HG02840 (cell line): Measurements from ENCODE around the gene TTLL5.

ENCODE experiments used
- ATAC-seq: cut with Tn5 transposase; IDR thresholded peaks from one replicate; pipeline ENCODE4 v1.9.1; 2021; ENCODE audit warnings: mild to moderate bottlenecking, moderate library complexity, moderate number of reproducible peaks; ENCODE audit not compliant: unreplicated experiment, low FRiP score

Gene TTLL5

GRCh38 chr14:75727124-75727523, 66.1 kb downstream of the TTLL5 start:
- ATAC-seq: no peak

GRCh38 chr14:75732888-75733287, 71.8 kb downstream of the TTLL5 start:
- ATAC-seq: no peak

- ATAC-seq: no peak
Observed at GRCh38 chr14:75734854-75735253, 73.8 kb downstream of the TTLL5 start.

GRCh38 chr14:75736845-75737485, 75.9 kb downstream of the TTLL5 start:
- no peak for ATAC-seq

GRCh38 chr14:75738192-75738591, 77.1 kb downstream of the TTLL5 start:
- no peak for ATAC-seq

- ATAC-seq: no peak
Observed at GRCh38 chr14:75742867-75743266, 81.8 kb downstream of the TTLL5 start.

GRCh38 chr14:75747899-75748298, 86.9 kb downstream of the TTLL5 start:
- no peak for ATAC-seq

- no peak for ATAC-seq
Observed at GRCh38 chr14:75748336-75748735, 87.3 kb downstream of the TTLL5 start.

GRCh38 chr14:75751296-75751695, 90.2 kb downstream of the TTLL5 start:
- ATAC-seq: no peak

GRCh38 chr14:75752086-75752485, 91.0 kb downstream of the TTLL5 start:
- ATAC-seq: no peak

GRCh38 chr14:75752907-75753594, 92.0 kb downstream of the TTLL5 start:
- ATAC-seq: no peak

- no peak for ATAC-seq
Observed at GRCh38 chr14:75753696-75754095, 92.7 kb downstream of the TTLL5 start.

GRCh38 chr14:75757644-75758402, 96.8 kb downstream of the TTLL5 start:
- ATAC-seq: no peak

GRCh38 chr14:75764020-75764419, 103.0 kb downstream of the TTLL5 start:
- ATAC-seq: no peak

- ATAC-seq: no peak
Observed at GRCh38 chr14:75769047-75769685, 108.1 kb downstream of the TTLL5 start.

GRCh38 chr14:75770635-75771034, 109.6 kb downstream of the TTLL5 start:
- ATAC-seq: no peak

- no peak for ATAC-seq
Observed at GRCh38 chr14:75771595-75771994, 110.5 kb downstream of the TTLL5 start.

- ATAC-seq: no peak
Observed at GRCh38 chr14:75773046-75773445, 112.0 kb downstream of the TTLL5 start.

GRCh38 chr14:75781096-75781495, 120.0 kb downstream of the TTLL5 start:
- ATAC-seq: no peak

GRCh38 chr14:75783184-75783583, 122.1 kb downstream of the TTLL5 start:
- ATAC-seq: no peak
